ENCODE results near the gene EXOC3. TPM values are rescaled to one million over a fixed set of nuclear protein-coding genes. Genes with fewer than 3 reads are reported as not detected.
"Not testable (repeated sequence)": the region's sequence is repeated elsewhere in the genome, so short reads cannot be mapped to it uniquely, and the experiment has no call there.

EXOC3 gene
- total RNA-seq, 2 donors from 2014 or later: 38.6 to 53.7 TPM

DNA sequence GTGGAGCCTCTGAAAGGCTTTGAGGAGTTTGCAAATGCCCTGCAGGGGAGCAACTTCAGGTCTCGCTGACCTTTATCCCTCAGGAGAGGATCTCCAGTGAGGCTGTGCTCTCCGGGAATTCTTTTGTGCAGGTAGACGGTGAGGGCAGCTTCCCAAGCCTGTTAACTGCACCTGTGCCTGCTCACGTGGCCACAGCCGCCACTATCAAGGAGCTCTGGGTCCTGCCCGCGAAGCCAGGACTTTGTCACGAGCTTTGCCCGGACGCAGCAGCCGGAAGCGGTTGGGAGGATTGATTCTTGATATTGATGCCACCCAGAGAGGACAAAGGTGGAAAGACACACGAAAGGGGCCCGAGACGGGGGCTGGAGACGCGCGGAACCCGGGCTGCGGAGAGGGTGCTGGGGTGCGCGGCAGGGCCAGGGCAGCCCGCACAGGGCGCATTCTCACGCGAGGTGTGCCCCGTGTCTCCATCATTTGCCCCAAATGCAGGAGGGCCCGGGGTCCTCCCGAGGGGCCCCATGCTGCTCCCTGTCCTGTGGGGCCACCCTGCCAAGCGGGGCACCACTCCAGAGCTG lies 63.1 kb downstream of the EXOC3 start:
- Histone ChIP-seq H3K9ac (ENCODE audit: extremely low read depth, low read length, poor library complexity, severe bottlenecking) (no peak overlapping the region), H3K27ac (ENCODE audit: low read depth, low read length) (no peak overlapping the region), H3K36me3 (ENCODE audit: control insufficient read depth, insufficient read depth, low read length) (no peaks in the 10 kb centered on the region), H3K4me1 (ENCODE audit: control insufficient read depth, insufficient read depth, low read length) (no peaks in the 10 kb centered on the region), H3K4me3 (ENCODE audit: low read length) (no peak overlapping the region), H3K27me3 (ENCODE audit: control insufficient read depth, insufficient read depth, low read length, poor library complexity, severe bottlenecking) (no peaks in the 10 kb centered on the region), H3K9me3 (ENCODE audit: control insufficient read depth, low read length) (no peaks in the 10 kb centered on the region)
- H3K27me3 Mint-ChIP-seq (ENCODE audit: insufficient read depth): peaks cover 6% of the 10 kb centered on the region
- peaks cover 5% of the 10 kb centered on the region for H3K9me3 Mint-ChIP-seq
- H3K4me3 Mint-ChIP-seq: no peak overlapping the region
- TF ChIP-seq, protein P1, sequence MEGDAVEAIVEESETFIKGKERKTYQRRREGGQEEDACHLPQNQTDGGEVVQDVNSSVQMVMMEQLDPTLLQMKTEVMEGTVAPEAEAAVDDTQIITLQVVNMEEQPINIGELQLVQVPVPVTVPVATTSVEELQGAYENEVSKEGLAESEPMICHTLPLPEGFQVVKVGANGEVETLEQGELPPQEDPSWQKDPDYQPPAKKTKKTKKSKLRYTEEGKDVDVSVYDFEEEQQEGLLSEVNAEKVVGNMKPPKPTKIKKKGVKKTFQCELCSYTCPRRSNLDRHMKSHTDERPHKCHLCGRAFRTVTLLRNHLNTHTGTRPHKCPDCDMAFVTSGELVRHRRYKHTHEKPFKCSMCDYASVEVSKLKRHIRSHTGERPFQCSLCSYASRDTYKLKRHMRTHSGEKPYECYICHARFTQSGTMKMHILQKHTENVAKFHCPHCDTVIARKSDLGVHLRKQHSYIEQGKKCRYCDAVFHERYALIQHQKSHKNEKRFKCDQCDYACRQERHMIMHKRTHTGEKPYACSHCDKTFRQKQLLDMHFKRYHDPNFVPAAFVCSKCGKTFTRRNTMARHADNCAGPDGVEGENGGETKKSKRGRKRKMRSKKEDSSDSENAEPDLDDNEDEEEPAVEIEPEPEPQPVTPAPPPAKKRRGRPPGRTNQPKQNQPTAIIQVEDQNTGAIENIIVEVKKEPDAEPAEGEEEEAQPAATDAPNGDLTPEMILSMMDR (conservative IDR thresholded peaks at IDR 0.05): no peak
- WGBS, 2 experiments (ENCODE audit: insufficient coverage in 1 of 2, insufficient read length in 1 of 2): 72 to 84% methylated on average over 17 to 30 of the region's 30 CpGs
- DNase-seq: no peak
- no peaks in the 10 kb centered on the region for H3K4me1 Mint-ChIP-seq
- H3K36me3 Mint-ChIP-seq (ENCODE audit: low read depth): no peaks in the 10 kb centered on the region
- H3K27ac Mint-ChIP-seq: no peak overlapping the region

DNA sequence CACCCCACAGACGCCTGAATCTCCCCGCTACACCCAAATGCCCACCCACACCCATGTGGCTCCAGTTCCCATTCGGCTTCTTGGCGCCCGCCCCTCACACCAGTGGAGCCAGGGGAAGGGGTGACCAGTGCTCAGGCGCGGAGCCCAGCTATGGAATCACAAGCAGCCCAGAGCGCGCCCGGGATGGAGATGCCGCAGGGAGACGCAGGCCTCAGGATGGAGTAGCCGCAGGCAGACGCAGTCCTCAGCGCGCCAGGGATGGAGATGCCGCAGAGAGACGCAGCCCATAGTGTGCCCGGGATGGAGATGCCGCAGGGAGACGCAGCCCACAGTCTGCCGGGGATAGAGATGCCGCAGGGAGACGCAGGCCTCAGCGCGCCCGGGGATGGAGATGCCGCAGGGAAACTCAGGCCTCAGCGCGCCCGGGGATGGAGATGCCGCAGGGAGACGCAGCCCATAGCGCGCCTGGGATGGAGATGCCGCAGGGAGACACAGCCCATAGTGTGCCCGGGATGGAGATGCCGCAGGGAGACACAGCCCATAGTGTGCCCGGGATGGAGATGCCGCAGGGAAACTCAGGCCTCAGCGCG lies 65.1 kb downstream of the EXOC3 start:
- not testable (repeated sequence) for H3K36me3 Mint-ChIP-seq (ENCODE audit: low read depth); H3K9me3 ChIP-seq (ENCODE audit: control insufficient read depth, low read length); H3K9ac ChIP-seq (ENCODE audit: extremely low read depth, low read length, poor library complexity, severe bottlenecking); H3K4me3 Mint-ChIP-seq; H3K27ac ChIP-seq (ENCODE audit: low read depth, low read length); H3K27ac Mint-ChIP-seq; H3K36me3 ChIP-seq (ENCODE audit: control insufficient read depth, insufficient read depth, low read length); H3K9me3 Mint-ChIP-seq; DNase-seq; H3K27me3 ChIP-seq (ENCODE audit: control insufficient read depth, insufficient read depth, low read length, poor library complexity, severe bottlenecking); H3K4me3 ChIP-seq (ENCODE audit: low read length); H3K4me1 Mint-ChIP-seq; H3K4me1 ChIP-seq (ENCODE audit: control insufficient read depth, insufficient read depth, low read length); H3K27me3 Mint-ChIP-seq (ENCODE audit: insufficient read depth)
- WGBS, 2 experiments (ENCODE audit: insufficient coverage in 1 of 2, insufficient read length in 1 of 2): 95 to 96% methylated on average over 39 to 42 of the region's 42 CpGs

GRCh38 chr5:509611-510185 lies 66.7 kb downstream of the EXOC3 start:
- Mint-ChIP-seq H3K36me3 (ENCODE audit: low read depth) (no peaks in the 10 kb centered on the region), H3K4me3 (no peak overlapping the region), H3K27ac (no peak overlapping the region), H3K9me3 (peaks cover 5% of the 10 kb centered on the region), H3K27me3 (ENCODE audit: insufficient read depth) (peaks cover 6% of the 10 kb centered on the region), H3K4me1 (peaks cover 8% of the 10 kb centered on the region)
- Histone ChIP-seq H3K9me3 (ENCODE audit: control insufficient read depth, low read length) (no peaks in the 10 kb centered on the region), H3K4me3 (ENCODE audit: low read length) (no peak overlapping the region), H3K27ac (ENCODE audit: low read depth, low read length) (no peak overlapping the region), H3K27me3 (ENCODE audit: control insufficient read depth, insufficient read depth, low read length, poor library complexity, severe bottlenecking) (no peaks in the 10 kb centered on the region), H3K4me1 (ENCODE audit: control insufficient read depth, insufficient read depth, low read length) (peaks cover 6% of the 10 kb centered on the region), H3K36me3 (ENCODE audit: control insufficient read depth, insufficient read depth, low read length) (no peaks in the 10 kb centered on the region), H3K9ac (ENCODE audit: extremely low read depth, low read length, poor library complexity, severe bottlenecking) (no peak overlapping the region)
- 93 to 94% methylated on average over 22 of the region's 22 CpGs for WGBS, 2 experiments (ENCODE audit: insufficient coverage in 1 of 2, insufficient read length in 1 of 2)
- no peak for DNase-seq
- TF ChIP-seq, protein P1 (conservative IDR thresholded peaks at IDR 0.05): no peak
